GM21786 (cell line): ENCODE results near the gene CFAP107.

ENCODE experiments used
- ATAC-seq: cut with Tn5 transposase; IDR thresholded peaks from one replicate; pipeline ENCODE4 v1.9.1; 2021; ENCODE audit not compliant: unreplicated experiment

Gene CFAP107

DNA sequence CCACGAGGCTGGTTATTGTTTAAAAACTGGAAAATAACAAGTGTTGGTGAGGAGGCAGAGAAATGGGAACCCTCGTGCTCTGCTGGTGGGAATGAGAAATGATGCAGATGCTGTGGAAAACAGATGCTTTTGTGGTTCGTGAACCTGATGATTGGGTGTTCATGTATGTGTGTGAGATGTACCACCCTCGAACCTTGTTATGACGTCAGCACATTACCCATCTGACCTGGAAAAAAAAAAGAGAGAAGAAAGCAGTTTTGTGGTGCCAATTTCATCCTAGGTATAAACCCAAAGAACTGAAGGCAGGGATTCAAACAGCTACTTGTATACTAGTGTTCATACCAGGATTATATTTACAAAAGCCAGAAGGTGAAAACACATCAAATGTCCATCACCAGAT, 6.4 kb upstream of the CFAP107 start:
- no peak for ATAC-seq

DNA sequence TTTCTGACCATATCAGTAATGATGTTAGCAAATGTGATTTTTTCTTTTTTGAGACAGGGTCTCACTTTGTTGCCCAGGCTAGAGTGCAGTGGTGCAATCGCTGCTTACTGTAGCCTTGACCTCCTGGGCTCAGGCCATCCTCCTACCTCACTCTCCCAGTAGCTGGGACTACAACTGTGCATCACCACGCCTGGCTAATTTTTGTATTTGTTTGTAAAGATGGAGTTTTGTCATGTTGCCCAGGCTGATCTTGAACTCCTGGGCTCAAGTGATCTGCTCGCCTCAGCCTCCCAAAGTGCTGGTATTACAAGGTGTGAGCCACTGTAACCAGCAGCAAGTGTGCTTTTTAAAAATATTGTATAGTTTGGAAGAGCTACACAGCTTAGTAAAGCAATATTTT, 4.1 kb upstream of the CFAP107 start:
- ATAC-seq = no peak

DNA sequence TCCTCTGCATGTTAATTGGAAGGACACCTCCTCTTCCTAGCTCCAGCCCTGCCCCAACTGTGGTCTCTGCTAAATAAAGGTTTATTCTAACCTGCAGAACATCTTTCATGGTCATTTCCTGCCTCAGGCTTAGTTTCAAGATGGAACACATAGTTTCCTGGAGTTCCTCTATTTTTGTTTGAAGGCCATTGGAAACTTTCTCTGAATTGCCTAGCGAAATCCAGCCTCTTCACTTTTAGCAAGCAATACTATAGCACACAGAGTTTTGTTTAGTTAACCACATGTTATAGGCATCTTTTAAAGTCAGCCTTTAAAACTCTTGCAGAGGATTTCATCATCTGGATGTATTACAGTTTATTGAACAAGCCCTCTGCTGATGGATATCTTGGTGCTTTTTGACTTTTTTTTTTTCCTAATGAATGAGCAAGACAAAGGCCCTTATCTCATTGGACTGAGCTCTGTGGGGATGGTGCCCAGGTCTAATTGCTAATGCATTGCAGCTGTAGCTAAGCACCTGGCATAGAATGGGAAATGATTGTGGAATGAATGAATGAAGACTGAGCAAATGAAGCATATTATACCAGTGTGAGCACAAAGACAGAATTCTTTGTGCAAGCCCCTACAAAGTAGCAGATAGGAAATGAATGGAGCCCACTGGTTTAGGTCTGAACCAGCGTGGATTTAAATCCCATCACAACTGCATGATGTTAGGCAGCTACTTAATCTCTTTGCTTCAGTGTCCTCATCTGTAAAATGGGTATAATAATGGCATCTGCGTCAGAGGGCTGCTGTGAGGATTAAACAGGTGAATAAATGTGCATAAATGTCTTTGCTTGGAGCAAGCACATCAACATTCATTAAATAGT, 641 bp upstream of the CFAP107 start:
- no peak for ATAC-seq

DNA sequence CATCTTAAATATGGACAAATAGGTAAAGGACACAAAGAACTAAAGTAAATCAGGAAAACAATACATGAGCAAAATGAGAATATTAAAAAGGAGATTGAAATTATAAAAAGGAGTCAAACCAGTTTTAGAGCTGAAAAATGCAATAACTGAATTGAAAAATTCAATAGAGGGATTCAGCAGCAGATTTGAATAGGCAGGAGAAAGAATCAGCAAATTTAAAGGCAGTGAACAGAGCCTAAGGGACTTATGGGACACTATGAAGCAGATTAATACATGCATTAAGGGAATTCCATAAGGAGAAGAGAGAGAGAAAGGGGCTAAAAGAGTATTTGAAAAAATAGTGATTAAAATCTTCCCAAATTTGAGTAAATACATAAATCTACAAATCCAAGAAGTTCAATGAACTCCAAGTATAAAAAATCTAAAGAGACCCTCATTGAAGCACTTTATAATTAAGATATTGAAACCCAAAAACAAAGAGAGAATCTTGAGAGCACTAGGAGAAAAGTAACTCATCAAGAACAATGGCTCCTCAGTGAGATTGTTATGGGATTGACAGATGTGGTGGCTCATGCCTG, 2.9 kb downstream of the CFAP107 start:
- no peak for ATAC-seq

DNA sequence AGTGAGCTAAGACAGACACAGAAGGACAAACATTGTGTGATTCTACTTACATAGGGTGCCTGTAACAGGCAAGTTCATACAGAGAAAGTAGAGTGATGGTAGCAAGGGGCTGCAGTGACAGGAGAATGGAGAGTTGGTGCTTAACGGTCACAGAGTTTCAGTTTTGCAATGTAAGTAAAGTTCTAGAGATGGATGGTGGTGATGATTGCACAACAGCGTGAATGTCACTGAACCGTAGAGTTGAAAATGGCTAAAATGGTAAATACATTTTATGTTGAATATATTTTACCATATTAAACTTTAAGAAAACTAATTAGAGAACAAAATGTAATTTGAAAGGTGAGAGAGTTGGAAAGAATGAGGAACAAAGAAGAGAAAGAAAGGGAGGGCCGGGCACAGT, 8.7 kb downstream of the CFAP107 start:
- ATAC-seq = no peak

DNA sequence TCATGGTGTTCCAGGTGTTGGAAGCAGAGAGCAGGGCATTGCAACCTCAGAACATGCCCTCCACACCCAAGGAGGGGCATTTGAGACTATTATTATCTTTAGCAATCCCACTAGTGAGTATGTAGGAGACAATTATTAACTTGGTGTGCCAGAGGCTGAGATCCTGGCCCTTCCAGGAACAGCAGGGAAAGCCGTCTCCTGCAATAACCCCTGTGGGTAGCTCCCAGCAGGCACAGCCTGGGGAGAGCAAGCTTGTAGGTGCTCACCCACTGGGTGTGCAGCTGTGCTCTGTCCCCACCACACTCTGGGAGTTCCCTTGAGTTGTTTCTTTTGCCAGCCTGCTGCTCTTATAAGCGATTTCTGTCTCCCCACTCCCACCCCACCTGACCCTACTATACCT, 10.3 kb downstream of the CFAP107 start:
- no peak for ATAC-seq

DNA sequence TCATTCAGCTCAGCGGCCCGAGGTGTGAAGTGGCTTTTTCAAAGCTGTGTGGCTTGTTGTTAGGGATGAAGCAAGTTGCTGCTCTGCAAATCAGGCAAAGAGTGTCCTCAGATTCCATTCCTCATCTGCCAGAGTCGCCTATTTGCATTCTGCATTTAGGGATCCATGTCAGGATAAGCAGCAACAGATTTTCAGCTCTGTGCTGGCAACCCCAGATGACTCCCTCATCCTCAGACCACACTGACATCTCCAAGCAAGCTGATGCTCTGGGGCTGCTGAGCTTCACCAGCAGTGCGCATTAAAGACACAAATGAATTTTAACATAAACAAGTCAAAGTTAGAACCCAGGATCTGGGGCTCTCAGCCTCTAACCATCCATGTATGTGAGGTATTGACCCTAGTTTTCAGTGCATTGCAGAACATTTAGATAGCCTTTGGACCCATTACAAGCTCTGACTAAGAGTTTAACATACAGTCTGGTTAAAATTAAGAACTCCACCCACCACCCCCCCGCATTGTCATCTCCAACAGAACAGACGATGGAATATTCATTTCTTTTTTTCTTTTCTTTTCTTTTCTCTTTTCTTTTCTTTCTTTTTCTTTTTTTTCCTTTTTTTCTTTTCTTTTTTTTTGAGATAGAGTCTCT, 10.9 kb downstream of the CFAP107 start:
- ATAC-seq = no peak

DNA sequence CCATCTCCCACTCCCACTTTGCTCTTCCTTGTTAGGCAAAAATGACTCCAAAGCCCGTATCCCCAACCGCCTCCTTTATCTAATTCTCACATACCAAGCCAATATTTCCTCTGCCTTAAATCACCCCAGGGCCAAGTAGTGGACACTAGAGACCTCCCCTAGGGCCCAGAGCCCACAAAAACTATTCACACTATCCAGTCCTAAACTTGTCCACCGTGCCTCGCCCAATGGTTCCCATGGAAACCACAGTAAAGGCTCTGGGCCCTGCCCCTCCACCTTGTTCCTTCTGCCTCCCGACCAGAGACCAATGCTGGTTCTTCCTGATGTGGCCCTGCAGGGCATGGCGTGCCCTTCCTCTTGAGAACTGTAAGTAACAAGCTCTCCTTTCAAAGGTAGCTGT, 11.8 kb downstream of the CFAP107 start:
- no peak for ATAC-seq

DNA sequence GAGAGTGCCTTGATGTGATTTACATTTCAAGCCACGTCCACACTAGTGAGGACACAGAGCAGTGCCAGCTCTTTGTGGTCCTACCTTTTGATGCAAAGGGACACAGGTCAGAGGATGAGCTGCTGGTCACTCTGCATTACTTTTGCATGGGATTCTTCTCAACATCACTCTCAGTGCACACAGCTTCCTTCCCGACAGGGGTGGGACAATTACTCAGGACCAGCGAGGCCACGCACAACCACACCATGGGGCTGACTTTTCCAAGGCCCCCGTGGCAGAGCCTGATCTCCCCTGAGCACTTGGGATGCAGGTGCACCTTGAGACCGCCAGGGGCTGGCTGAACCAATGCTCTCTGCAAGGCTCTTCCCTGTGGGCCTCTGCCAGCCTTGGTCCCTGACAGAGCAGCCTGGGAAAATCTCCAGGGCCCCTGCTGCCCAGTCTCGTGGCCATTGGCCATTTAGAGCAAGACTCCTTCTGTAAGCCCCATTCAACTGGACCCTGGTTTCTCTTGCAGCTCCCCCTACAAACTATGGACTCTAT, 14.3 kb downstream of the CFAP107 start:
- ATAC-seq = no peak

DNA sequence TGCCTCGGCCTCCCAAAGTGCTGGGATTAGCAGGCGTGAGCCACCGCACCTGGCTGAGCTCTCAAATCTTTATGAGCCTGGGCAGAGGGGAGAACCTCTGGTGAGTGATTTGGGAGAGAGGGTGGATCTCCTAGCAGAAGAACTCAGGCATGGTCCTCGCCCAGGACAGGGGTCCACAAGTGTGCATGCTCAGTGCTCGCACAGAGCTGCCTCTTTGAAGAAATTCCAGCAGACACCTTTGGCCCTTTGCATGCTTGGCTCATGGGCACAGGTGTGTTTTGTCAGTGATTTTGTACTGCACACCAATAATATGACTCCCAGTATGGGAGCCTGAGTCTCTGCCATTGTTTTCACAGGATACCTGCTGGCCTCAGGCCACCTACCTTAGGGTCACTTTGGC, 15.8 kb downstream of the CFAP107 start:
- ATAC-seq = no peak

DNA sequence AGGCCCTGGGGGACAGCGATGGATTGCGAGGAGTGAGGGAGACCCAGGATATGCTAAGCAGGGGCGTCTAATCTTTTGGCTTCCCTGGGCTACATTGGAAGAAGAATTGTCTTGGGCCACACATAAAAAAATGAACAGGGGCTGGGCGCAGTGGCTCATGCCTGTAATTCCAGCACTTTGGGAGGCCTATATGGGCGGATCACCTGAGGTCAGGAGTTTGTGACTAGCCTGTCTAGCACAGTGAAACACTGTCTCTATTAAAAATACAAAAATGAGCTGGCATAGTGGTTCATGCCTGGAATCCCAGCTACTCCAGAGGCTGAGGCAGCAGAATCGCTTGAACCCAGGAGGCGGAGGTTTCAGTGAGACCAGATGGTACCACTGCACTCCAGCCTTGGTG, 16.8 kb downstream of the CFAP107 start:
- no peak for ATAC-seq

DNA sequence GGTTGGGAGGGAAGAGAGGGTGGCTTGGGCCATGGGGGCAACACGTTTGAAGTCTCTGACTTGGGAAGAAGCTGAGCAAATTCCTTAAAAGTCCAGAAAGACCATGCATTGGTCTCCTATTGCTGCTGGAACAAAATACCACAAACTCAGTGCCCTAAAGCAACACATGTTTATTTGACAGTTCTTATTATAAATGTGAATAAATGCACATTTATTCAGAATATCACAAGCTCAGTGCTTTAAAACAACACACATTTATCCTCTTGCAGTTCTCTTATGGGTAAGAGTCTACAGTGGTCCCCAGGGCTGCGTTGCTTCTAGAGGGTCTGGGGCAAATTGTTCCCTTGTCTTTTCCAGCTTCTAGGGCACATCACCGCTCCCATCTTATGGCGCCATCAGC, 17.5 kb downstream of the CFAP107 start:
- ATAC-seq = no peak

DNA sequence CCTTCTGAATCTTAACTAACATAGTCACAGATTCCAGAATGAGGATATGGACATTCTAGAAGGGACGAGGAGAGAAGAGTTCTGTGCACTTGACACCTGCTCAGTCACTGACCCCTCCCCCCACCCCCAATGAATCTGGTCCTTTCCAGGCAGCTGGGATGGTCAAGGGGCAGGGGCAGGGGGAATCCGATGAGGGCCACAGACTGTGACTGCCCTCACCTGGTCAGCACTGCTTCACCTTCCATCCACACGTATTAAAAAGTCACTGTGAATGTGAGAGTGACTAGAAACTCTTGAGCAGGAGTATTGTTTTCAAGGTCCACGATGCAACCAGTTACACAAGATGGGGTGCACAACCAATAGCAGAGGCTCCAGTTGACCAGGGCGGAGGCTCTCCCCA, 18.0 kb downstream of the CFAP107 start:
- ATAC-seq = no peak

DNA sequence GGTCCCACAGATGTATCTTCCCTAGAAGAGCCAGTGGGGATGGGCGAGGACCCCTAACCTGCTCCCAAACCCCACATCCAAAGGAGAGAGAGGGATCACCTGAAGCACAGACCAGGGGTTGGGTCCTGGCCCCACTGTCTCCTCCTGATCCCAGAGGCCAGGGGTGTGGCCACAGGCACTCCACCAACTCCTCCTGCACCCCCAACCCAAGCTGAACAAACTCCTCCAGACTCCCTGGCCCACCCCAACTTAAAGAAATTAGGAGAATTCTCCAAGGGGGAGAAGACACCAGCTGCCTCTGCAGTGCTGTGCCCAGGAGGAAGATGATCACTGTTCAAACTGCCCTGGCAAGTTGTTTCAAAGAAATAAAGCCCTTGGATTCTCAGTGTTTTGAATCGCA, 23.0 kb downstream of the CFAP107 start:
- ATAC-seq = no peak

DNA sequence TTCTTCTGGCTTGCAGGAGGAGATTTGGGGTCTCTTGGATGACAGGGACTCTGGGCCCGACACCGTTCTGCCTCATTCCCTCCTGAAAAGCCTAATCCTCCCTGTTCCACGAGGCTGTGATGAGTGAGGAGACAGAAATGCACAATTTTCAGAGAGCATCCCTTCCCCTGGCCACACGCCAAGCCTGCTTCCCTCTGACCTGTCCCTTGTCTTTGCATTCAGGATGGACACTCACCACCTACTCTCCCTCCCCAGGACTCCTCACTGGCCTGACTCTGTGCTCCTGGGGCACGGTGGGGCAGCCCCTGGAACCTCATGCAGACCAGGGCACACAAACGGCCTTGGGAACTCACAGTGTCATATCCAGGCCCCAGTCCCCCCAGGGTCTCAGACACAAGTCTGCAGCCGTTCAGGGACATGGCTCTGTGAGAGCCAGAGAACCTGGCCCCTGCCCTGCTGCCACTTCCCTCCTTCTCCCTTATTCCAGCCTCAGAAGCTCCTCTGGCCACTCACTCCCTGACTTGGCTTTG, 24.0 kb downstream of the CFAP107 start:
- ATAC-seq = no peak

DNA sequence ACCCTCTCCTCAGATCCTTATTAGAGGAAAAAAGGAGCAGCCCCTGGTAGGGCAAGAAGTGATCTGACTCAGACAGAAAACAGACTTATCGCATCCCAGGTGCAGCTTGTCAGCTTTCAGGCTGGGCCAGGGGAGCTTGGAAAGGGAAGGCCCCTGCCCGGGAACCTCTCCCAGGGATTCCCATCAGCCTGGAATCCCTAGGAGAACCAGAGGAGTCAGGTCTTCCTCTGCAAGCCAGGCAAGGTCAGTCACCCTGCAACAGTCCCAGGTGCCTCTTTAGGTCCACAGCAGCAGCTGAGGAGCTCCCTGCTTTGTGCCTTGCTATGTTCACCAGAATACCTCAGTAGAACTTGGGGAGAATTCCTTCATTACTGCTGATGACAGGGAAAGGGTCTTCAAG, 24.6 kb downstream of the CFAP107 start:
- ATAC-seq = no peak

DNA sequence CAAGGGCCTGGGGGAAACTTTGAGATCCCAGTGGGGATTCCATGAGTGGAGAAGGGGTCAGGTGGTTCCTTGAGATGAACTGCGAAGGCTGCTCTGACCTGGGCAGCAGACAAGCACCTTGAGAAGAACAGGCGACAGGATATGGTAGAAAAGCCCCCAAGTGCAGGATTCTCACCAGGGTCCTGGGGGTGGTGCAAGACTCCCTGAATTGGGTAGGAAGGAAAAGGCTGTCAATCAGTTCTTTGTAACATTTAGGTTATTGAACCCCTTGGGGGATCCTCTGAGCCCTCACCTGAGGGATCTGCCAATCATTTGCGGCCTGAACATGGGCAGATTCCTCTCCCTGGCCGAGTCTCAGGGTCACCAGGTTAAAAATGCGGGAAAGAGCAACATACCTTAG, 25.2 kb downstream of the CFAP107 start:
- no peak for ATAC-seq

DNA sequence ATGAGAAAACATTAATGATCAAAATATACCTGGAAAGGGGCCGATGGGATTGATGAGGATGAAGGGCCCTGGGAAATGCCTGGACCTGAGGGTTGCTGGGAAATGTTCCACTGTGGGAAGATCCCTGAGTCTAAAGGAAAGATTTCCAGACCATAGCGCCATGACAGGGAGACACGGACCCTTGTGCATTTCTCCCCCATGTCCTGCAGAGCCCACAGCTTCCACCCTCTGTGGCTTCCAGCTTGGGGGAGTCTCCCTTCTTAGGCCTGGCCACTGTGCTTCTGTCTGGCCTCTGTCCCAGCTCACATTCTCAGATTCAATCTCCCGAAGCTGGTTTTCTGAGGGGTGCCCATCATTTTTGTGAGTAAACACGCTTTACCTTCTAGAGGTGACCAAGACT, 26.5 kb downstream of the CFAP107 start:
- no peak for ATAC-seq

DNA sequence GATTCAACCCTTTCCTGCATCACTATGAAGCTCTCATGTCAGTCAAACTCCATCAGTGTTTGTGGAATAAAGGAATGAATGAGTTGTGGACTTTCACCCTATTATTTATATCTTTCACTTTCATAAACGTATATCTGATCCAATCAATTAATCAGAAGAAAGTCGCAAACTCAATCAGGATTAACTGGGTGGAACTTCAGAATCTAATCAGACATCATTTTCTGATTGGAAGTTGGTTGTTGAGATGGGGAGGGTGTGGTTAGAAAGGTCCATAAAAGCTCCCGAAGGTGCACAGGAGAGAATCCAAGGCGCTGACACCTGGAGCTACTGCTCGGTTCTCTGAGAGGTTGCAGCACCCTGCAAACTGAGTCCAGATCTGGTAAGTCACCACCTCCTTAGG, 27.4 kb downstream of the CFAP107 start, which contains the start of gene PRAMEF12:
Gene PRAMEF12 (plus strand): TSS at position 301 of the 400 bp plus-strand sequence. CDS start 1,130 bp downstream, outside the sequence.
- ATAC-seq = no peak

DNA sequence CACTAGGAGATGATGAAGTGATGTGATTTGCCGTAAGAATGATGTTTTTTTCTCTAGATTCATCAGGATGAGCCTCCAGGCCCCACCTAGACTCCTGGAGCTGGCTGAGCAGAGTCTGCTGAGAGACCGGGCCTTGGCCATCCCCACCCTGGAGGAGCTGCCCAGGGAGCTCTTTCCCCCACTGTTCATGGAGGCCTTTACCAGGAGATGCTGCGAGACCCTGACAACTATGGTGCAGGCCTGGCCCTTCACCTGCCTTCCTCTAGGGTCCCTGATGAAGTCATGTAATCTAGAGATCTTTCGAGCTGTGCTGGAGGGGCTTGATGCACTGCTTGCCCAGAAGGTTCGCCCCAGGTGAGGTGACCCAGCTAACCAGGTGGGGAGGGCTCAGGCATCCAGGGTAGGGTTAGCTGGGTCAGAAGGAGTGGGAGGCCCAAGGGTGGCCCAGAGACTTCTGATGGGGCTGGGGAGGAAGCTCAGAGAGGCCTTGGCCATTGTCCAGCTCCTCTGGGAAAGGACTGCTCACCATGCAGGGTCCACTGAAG, 28.9 kb downstream of the CFAP107 start:
- no peak for ATAC-seq

DNA sequence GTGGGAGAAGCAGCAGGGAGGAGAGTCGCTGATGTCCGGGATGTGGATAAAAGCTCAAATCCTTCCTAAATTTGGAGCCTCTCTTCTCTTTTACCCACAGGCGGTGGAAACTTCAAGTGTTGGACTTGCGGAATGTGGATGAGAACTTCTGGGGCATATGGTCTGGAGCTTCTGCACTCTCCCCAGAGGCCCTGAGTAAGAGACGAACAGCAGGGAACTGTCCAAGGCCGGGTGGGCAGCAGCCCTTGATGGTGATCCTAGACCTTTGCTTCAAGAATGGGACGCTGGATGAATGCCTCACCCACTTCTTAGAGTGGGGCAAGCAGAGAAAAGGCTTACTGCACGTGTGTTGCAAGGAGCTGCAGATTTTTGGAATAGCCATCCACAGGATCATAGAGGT, 29.4 kb downstream of the CFAP107 start:
- no peak for ATAC-seq
